Measurements from ENCODE around the gene SNAPIN.

SNAPIN gene

DNA sequence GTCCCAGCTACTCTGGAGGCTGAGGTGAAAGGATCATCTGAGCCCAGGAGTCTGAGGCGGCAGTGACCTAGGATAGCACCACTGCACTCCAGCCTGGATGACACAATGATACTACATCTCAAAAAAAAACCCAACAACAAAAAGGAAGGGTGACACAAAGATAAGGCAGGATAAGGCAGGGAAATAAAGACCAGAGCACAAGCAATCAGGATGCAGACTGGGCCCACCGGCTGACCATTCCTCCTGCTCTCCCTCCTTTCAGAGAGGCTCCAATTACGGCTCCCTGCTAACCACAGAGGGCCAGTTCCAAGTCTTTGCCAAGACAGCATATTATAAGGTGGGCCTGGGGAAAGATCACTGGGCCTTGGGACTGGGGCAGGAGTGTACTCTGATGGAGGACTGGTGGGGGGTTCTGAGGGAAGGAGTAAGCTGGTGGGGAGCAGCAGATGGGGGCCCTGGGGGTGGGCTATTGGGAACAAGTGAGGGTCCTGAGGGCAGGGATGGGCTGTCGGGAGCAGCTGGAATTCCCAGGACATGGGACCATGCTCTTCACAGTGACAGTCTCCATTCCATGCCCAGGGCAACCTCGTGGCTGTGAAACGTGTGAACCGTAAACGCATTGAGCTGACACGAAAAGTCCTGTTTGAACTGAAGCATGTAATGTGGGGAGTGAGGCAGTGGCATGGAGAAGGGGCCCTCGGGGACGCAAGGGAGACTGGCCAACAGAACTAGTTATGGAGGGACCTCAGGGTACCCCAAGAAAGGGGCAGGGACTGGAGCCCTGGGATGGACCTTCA is 27.2 kb downstream of the SNAPIN start:
- TF ChIP-seq TAF1 (IDR thresholded peaks at IDR 0.05; ENCODE audit: borderline replicate concordance, insufficient read depth, low read length), result no peak
- TF ChIP-seq FOXP2 (optimal IDR thresholded peaks at IDR 0.05; ENCODE audit: borderline replicate concordance, extremely low read depth, extremely low read length, insufficient read depth), result no peak
- no peak for TF ChIP-seq SIN3A (IDR thresholded peaks at IDR 0.05; ENCODE audit: borderline replicate concordance, insufficient read depth, low read length)
- TF ChIP-seq POLR2AphosphoS5 (IDR thresholded peaks at IDR 0.05; ENCODE audit: low read depth, low read length), result no peak
- TF ChIP-seq, protein P1, sequence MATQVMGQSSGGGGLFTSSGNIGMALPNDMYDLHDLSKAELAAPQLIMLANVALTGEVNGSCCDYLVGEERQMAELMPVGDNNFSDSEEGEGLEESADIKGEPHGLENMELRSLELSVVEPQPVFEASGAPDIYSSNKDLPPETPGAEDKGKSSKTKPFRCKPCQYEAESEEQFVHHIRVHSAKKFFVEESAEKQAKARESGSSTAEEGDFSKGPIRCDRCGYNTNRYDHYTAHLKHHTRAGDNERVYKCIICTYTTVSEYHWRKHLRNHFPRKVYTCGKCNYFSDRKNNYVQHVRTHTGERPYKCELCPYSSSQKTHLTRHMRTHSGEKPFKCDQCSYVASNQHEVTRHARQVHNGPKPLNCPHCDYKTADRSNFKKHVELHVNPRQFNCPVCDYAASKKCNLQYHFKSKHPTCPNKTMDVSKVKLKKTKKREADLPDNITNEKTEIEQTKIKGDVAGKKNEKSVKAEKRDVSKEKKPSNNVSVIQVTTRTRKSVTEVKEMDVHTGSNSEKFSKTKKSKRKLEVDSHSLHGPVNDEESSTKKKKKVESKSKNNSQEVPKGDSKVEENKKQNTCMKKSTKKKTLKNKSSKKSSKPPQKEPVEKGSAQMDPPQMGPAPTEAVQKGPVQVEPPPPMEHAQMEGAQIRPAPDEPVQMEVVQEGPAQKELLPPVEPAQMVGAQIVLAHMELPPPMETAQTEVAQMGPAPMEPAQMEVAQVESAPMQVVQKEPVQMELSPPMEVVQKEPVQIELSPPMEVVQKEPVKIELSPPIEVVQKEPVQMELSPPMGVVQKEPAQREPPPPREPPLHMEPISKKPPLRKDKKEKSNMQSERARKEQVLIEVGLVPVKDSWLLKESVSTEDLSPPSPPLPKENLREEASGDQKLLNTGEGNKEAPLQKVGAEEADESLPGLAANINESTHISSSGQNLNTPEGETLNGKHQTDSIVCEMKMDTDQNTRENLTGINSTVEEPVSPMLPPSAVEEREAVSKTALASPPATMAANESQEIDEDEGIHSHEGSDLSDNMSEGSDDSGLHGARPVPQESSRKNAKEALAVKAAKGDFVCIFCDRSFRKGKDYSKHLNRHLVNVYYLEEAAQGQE (IDR thresholded peaks at IDR 0.05; ENCODE audit: insufficient read depth in 1 of 2, low read depth in 2 of 2, low read length in 2 of 2), result no peak

DNA sequence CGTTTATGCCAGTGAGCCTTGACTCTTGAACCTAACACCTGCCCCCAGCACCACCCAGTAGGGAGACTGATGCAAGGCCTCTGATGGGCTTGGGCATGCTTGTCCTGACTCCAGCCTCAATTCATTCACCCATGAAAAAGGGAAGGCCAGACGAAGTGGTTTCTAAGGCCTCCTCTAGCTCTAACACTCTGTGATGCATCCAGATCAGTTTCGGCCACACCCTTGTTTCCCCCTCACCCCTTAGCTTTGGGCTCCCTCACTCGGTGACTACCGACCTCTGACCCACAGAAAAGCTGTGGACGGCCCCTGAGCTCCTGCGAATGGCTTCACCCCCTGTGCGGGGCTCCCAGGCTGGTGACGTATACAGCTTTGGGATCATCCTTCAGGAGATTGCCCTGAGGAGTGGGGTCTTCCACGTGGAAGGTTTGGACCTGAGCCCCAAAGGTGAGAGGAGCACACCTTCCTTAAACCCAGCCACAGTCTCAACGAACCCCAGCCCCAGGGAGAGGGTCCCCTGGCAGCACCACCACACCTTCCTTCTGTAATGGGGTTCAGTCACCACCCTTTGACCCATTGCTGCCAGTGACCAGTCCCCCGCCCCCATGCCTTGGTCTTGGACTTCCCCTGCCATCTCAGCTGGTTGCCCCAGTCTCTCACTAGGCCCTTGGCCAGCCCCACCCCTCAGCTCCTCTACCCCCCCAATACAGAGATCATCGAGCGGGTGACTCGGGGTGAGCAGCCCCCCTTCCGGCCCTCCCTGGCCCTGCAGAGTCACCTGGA is 29.0 kb downstream of the SNAPIN start:
- no peak for TF ChIP-seq POLR2AphosphoS5 (IDR thresholded peaks at IDR 0.05; ENCODE audit: low read depth, low read length)
- TF ChIP-seq FOXP2 (optimal IDR thresholded peaks at IDR 0.05; ENCODE audit: borderline replicate concordance, extremely low read depth, extremely low read length, insufficient read depth), result no peak
- TF ChIP-seq SIN3A (IDR thresholded peaks at IDR 0.05; ENCODE audit: borderline replicate concordance, insufficient read depth, low read length), result no peak
- TF ChIP-seq, protein P1 (IDR thresholded peaks at IDR 0.05; ENCODE audit: insufficient read depth in 1 of 2, low read depth in 2 of 2, low read length in 2 of 2), result no peak
- no peak for TF ChIP-seq TAF1 (IDR thresholded peaks at IDR 0.05; ENCODE audit: borderline replicate concordance, insufficient read depth, low read length)

DNA sequence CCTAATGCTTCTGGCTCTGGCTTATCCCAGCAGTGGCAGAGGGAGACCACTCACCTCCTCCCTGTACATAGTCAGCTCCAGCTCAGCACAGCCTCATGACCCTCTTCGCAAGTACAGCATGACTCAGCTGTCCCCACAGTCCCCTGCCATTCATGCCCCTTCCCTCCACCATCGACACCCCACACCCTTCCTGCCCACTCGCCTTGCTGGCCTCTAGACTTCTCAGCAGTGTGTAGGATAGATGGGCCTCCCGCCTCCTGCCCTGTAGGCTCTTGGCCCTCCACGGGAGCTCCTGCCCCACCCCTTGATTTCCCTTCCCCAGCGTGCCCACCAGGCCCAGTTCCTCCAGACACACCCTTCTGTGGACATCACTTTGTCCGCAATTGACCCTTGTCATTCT is 29.8 kb downstream of the SNAPIN start:
- TF ChIP-seq SIN3A (IDR thresholded peaks at IDR 0.05; ENCODE audit: borderline replicate concordance, insufficient read depth, low read length) (no peak), POLR2AphosphoS5 (IDR thresholded peaks at IDR 0.05; ENCODE audit: low read depth, low read length) (no peak), FOXP2 (optimal IDR thresholded peaks at IDR 0.05; ENCODE audit: borderline replicate concordance, extremely low read depth, extremely low read length, insufficient read depth) (no peak), TAF1 (IDR thresholded peaks at IDR 0.05; ENCODE audit: borderline replicate concordance, insufficient read depth, low read length) (no peak)
- TF ChIP-seq, protein P1 (IDR thresholded peaks at IDR 0.05; ENCODE audit: insufficient read depth in 1 of 2, low read depth in 2 of 2, low read length in 2 of 2), result no peak

DNA sequence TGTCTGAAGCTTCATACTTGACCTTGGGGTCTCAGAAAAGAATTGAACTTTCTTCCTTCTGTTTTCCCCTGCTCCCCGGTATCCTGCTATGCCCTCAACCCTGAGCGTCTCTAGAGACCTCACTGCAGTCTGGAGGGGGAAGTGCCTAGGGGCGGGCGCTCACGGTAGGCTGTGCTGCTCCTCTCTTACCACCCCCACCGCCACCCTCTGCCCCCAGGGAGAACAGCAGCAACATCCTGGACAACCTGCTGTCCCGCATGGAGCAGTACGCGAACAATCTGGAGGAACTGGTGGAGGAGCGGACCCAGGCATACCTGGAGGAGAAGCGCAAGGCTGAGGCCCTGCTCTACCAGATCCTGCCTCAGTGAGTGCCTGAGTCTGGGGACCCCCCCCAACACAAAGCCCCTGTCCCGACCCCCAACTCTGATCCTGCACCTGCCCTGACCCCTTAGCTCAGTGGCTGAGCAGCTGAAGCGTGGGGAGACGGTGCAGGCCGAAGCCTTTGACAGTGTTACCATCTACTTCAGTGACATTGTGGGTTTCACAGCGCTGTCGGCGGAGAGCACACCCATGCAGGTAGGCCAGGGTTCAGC is 30.3 kb downstream of the SNAPIN start:
- no peak for TF ChIP-seq POLR2AphosphoS5 (IDR thresholded peaks at IDR 0.05; ENCODE audit: low read depth, low read length)
- TF ChIP-seq, protein P1 (IDR thresholded peaks at IDR 0.05; ENCODE audit: insufficient read depth in 1 of 2, low read depth in 2 of 2, low read length in 2 of 2), result no peak
- TF ChIP-seq FOXP2 (optimal IDR thresholded peaks at IDR 0.05; ENCODE audit: borderline replicate concordance, extremely low read depth, extremely low read length, insufficient read depth), result no peak
- TF ChIP-seq SIN3A (IDR thresholded peaks at IDR 0.05; ENCODE audit: borderline replicate concordance, insufficient read depth, low read length), result no peak
- no peak for TF ChIP-seq TAF1 (IDR thresholded peaks at IDR 0.05; ENCODE audit: borderline replicate concordance, insufficient read depth, low read length)
